Right atrium auricular region (tissue), 2 donors: ENCODE data around the gene SPTAN1. TPM values are rescaled to one million over a fixed set of nuclear protein-coding genes. Genes with fewer than 3 reads are reported as not detected.

Source experiments
- DNase-seq: peaks from one replicate; pipeline ENCODE4 v3.0.0-alpha.2; 2019; ENCODE audit warnings: low spot score
- H3K27ac ChIP-seq, 2 donors: fragments of 200-600 bp; sonication (generic); 1 replicate in 1 of 2; 2 replicates in 1 of 2; pipeline ENCODE4 v1.5.1; 2016 to 2019
- H3K27me3 ChIP-seq, 2 donors: fragments of 200-600 bp; sonication (generic); one replicate each; pipeline versions ENCODE4 v1.5.1 to v1.6.0; 2017 to 2019
- H3K36me3 ChIP-seq: fragments of 200-600 bp; sonication (generic); one replicate; pipeline ENCODE4 v1.5.1; 2016
- H3K4me1 ChIP-seq, 2 donors: fragments of 200-600 bp; sonication (generic); one replicate each; pipeline versions ENCODE4 v1.5.1 to v1.6.0; 2017 to 2019
- H3K4me3 ChIP-seq, 2 donors: fragments of 200-600 bp; sonication (generic); 1 replicate in 1 of 2; 2 replicates in 1 of 2; pipeline ENCODE4 v1.5.1; 2017 to 2019; ENCODE audit warnings: mild to moderate bottlenecking in 1 of 2, moderate library complexity in 1 of 2
- H3K9me3 ChIP-seq, 2 donors: fragments of 200-600 bp; sonication (generic); one replicate each; pipeline ENCODE4 v1.5.1; 2019
- total RNA-seq, 2 donors: library from RNA; depleted of rRNA; stranded (reverse); fragments of >200 nt; gene quantifications; one replicate each; pipeline ENCODE4 v1.1.0, GENCODE V29; 2016
- TF ChIP-seq, protein P1 (sequence below), 2 donors: fragments of 200-600 bp; sonication (generic); IDR thresholded peaks; one replicate each; pipeline ENCODE4 v1.5.1; 2019; ENCODE audit warnings: antibody characterized with exemption in 2 of 2

SPTAN1 gene
- total RNA-seq, 2 donors from 2014 or later: 233 to 270 TPM

DNA sequence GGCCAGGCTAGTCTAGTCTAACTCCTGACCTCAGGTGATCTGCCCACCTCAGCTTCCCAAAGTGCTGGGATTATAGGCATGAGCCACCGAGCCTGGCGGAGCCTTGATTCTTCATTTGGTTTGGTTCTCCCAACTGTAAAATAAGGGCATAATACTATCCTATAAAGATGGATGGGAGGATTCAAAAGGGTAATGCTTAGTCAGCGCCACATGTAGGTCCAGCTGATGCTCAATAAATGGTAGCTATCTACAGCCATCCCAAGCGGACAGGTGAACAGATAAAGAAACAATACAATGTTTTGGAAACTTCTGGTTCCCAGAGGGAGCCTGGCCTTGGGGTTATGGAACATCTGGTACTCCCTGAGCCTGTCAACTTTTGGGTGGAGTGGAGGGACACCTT, 123.0 kb downstream of the SPTAN1 start:
- TF ChIP-seq, protein P1, sequence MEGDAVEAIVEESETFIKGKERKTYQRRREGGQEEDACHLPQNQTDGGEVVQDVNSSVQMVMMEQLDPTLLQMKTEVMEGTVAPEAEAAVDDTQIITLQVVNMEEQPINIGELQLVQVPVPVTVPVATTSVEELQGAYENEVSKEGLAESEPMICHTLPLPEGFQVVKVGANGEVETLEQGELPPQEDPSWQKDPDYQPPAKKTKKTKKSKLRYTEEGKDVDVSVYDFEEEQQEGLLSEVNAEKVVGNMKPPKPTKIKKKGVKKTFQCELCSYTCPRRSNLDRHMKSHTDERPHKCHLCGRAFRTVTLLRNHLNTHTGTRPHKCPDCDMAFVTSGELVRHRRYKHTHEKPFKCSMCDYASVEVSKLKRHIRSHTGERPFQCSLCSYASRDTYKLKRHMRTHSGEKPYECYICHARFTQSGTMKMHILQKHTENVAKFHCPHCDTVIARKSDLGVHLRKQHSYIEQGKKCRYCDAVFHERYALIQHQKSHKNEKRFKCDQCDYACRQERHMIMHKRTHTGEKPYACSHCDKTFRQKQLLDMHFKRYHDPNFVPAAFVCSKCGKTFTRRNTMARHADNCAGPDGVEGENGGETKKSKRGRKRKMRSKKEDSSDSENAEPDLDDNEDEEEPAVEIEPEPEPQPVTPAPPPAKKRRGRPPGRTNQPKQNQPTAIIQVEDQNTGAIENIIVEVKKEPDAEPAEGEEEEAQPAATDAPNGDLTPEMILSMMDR (IDR thresholded peaks at IDR 0.05): no peak
- Histone ChIP-seq H3K9me3 (no peaks in the 10 kb centered on the region), H3K27ac (no peak overlapping the region), H3K36me3 (no peaks in the 10 kb centered on the region), H3K4me1 (no peaks in the 10 kb centered on the region), H3K4me3 (no peak overlapping the region), H3K27me3 (no peaks in the 10 kb centered on the region)
- no peak for DNase-seq

DNA sequence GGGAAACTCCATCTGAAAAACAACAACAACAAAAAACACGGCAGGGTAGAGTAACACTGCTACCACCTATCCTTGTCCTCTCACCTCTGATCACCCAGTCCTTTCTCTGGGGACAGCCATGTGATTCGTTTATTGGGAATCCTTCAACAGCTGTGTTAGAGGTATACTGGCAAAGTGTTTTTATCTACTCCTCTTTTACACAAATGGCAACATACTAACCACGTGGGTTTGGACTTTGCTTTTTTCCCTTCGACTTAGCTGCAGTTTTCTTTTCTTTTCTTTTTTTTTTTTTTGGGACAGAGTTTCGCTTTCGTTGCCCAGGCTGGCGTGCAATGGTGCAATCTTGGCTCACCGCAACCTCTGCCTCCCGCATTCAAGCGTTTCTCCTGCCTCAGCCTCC, 125.4 kb downstream of the SPTAN1 start:
- Histone ChIP-seq H3K9me3 (no peaks in the 10 kb centered on the region), H3K27me3 (no peaks in the 10 kb centered on the region), H3K4me3 (no peak overlapping the region), H3K4me1 (no peaks in the 10 kb centered on the region), H3K36me3 (no peaks in the 10 kb centered on the region), H3K27ac (no peak overlapping the region)
- TF ChIP-seq, protein P1 (IDR thresholded peaks at IDR 0.05): no peak
- no peak for DNase-seq

Other genes with a start within 250 kb of the SPTAN1 start
- gene TRUB2, start 230.1 kb upstream of the SPTAN1 start, total RNA-seq: 10 to 100 TPM in 1 of 2 donors, 1 to 10 TPM in 1; 9.3 to 10.2 TPM
- 10 to 100 TPM; 31.4 to 33.6 TPM for gene COQ4, start 229.7 kb upstream of the SPTAN1 start, total RNA-seq
- 10 to 100 TPM; 16.6 to 26.9 TPM for gene SLC27A4, start 212.1 kb upstream of the SPTAN1 start, total RNA-seq
- gene URM1, start 181.2 kb upstream of the SPTAN1 start, total RNA-seq: 10 to 100 TPM; 34.0 to 37.3 TPM
- 10 to 100 TPM; 13.3 to 15.8 TPM for gene CERCAM, start 131.7 kb upstream of the SPTAN1 start, total RNA-seq
- gene ODF2, start 96.6 kb upstream of the SPTAN1 start, total RNA-seq: 10 to 100 TPM in 1 of 2 donors, 1 to 10 TPM in 1; 9.7 to 12.1 TPM
- gene GLE1, start 47.9 kb upstream of the SPTAN1 start, total RNA-seq: 10 to 100 TPM; 14.4 to 18.1 TPM
- 10 to 100 TPM; 23.1 to 33.1 TPM for gene DYNC2I2, start 104.3 kb downstream of the SPTAN1 start, total RNA-seq
- 100 to 1,000 TPM; 104 to 125 TPM for gene SET, start 136.6 kb downstream of the SPTAN1 start, total RNA-seq
- gene PKN3, start 149.9 kb downstream of the SPTAN1 start, total RNA-seq: 1 to 10 TPM; 4.5 to 8.6 TPM
- 10 to 100 TPM; 22.8 to 24.4 TPM for gene ZDHHC12, start 171.5 kb downstream of the SPTAN1 start, total RNA-seq
- gene ZER1, start 219.3 kb downstream of the SPTAN1 start, total RNA-seq: 10 to 100 TPM; 61.6 to 72.6 TPM
- 10 to 100 TPM; 14.2 to 17.1 TPM for gene TBC1D13, start 234.7 kb downstream of the SPTAN1 start, total RNA-seq